ENCODE measurements around the gene IL1RAP.

DNA sequence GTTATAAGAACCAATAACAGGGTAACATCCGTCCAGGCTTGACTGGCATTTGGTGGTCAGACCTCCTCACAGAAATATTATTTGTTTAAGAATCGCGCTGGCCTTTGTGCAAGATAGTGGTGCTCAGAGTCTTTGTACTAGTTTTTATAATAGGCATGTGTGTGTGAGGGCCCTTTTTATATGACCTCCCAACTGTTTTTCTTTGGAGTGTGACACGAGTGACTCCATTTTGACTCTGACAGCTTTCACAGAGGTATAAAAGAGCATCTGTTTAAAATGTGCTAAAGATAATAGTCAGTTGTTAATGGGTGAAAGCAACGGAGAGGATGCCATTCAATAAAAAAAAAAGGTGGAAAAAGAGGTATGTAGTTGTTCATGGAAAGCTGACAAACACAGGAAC is 110.4 kb downstream of the IL1RAP start:
- TF ChIP-seq ZFP30 (CRISPR knock-in tag; IDR thresholded peaks at IDR 0.05): no peak
- TF ChIP-seq, protein P1, sequence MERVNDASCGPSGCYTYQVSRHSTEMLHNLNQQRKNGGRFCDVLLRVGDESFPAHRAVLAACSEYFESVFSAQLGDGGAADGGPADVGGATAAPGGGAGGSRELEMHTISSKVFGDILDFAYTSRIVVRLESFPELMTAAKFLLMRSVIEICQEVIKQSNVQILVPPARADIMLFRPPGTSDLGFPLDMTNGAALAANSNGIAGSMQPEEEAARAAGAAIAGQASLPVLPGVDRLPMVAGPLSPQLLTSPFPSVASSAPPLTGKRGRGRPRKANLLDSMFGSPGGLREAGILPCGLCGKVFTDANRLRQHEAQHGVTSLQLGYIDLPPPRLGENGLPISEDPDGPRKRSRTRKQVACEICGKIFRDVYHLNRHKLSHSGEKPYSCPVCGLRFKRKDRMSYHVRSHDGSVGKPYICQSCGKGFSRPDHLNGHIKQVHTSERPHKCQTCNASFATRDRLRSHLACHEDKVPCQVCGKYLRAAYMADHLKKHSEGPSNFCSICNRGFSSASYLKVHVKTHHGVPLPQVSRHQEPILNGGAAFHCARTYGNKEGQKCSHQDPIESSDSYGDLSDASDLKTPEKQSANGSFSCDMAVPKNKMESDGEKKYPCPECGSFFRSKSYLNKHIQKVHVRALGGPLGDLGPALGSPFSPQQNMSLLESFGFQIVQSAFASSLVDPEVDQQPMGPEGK (CRISPR knock-in tag; IDR thresholded peaks at IDR 0.05; ENCODE audit: borderline replicate concordance): no peak
- no peak for TF ChIP-seq ZNF70 (CRISPR knock-in tag; IDR thresholded peaks at IDR 0.05)
- TF ChIP-seq ZFP3 (CRISPR knock-in tag; IDR thresholded peaks at IDR 0.05): no peak
- TF ChIP-seq ESRRG (CRISPR knock-in tag; IDR thresholded peaks at IDR 0.05): no peak
- no peak for TF ChIP-seq ARNTL (CRISPR knock-in tag; IDR thresholded peaks at IDR 0.05; ENCODE audit: borderline replicate concordance, low read depth)
- TF ChIP-seq RARB (CRISPR knock-in tag; IDR thresholded peaks at IDR 0.05): no peak

Data from SK-N-SH treated with all-trans-retinoic acid at 6 μM for 48 hours (cell line).